HepG2 (cell line): Measurements from ENCODE around the gene CNFN. TPM values are rescaled to one million over a fixed set of nuclear protein-coding genes. Genes with fewer than 3 reads are reported as not detected.

Experiments used
- ATAC-seq: fragments of 200-7000 bp; cut with Tn5 transposase; 3 replicates; pipeline ENCODE4 v1.9.1; 2020; ENCODE audit warnings: mild to moderate bottlenecking, moderate library complexity
- BruUV-seq: library from RNA; stranded (reverse); fragments of 400-500 nt; replicated peaks from 2 replicates; lab custom pipeline; 2021; lab: Mats Ljungman, UMichigan
- CTCF ChIA-PET: fragments of 300-600 bp; formaldehyde crosslinking; extraction: SDS; loops from one replicate; lab custom pipeline; 2021; ENCODE audit warnings: low total read pairs, inconsistent platforms, low intra/inter-chr PET ratio; lab: Yijun Ruan, JAX
- POLR2A ChIA-PET: fragments of 350-600 bp; sonication (Branson Sonifier 250); formaldehyde crosslinking; loops from one replicate; lab custom pipeline; 2020; ENCODE audit warnings: antibody characterized with exemption, inconsistent platforms; lab: Yijun Ruan, JAX
- DNase-seq: peaks from one replicate; pipeline ENCODE4 v3.0.0-alpha.2; 2015; ENCODE audit warnings: low spot score
- FAIRE-seq: peaks from 3 replicates; lab custom pipeline; 2011; peaks lifted over from hg19 to GRCh38; lab: Jason Lieb, UNC
- H2AFZ ChIP-seq: one replicate; pipeline ENCODE4 v1.6.1; 2011; ENCODE audit warnings: low read length, inconsistent platforms
- H3K27ac ChIP-seq: fragments of 300-600 bp; 3 replicates; pipeline ENCODE4 v1.8.0; 2011; ENCODE audit warnings: mixed run types, mild to moderate bottlenecking, mixed read lengths, low read length, inconsistent platforms; ENCODE audit not compliant: insufficient read depth; ENCODE audit errors: extremely low read length
- H3K27me3 ChIP-seq, 2 experiments: fragments of 200-600 bp in 1 of 2; 2 replicates in 1 of 2; 3 replicates in 1 of 2; pipeline versions ENCODE4 v1.6.0 to v1.8.0; 2011; ENCODE audit warnings: low read length in 2 of 2, mild to moderate bottlenecking in 2 of 2, moderate library complexity in 2 of 2, inconsistent platforms in 1 of 2; ENCODE audit not compliant: insufficient read depth in 2 of 2, control insufficient read depth in 1 of 2
- H3K36me3 ChIP-seq, 2 experiments: fragments of 200-600 bp in 1 of 2; replicated peaks in 1 of 2; 2 replicates in 1 of 2; 3 replicates in 1 of 2; pipeline versions ENCODE4 v1.5.1 to v1.8.0; 2011; ENCODE audit warnings: low read length in 2 of 2, inconsistent platforms in 1 of 2; ENCODE audit not compliant: insufficient read depth in 2 of 2, control insufficient read depth in 1 of 2
- H3K4me1 ChIP-seq: 2 replicates; pipeline ENCODE4 v1.5.1; 2012; ENCODE audit warnings: low read length, inconsistent platforms; ENCODE audit not compliant: insufficient read depth
- H3K4me2 ChIP-seq: 2 replicates; pipeline ENCODE4 v1.6.0; 2011; ENCODE audit warnings: low read depth, low read length, inconsistent platforms
- H3K4me3 ChIP-seq, 3 experiments: fragments of 200-600 bp in 1 of 3; sonication (generic), shearing (Covaris generic) in 1 of 3; replicated peaks in 1 of 3; 2 replicates each; pipeline ENCODE4 v1.5.1; 2011 to 2016; ENCODE audit warnings: low read length in 3 of 3, inconsistent platforms in 2 of 3, low read depth in 2 of 3, mild to moderate bottlenecking in 2 of 3, control low read depth in 1 of 3, mixed read lengths in 1 of 3; ENCODE audit not compliant: insufficient read depth in 1 of 3
- H3K79me2 ChIP-seq: one replicate; pipeline ENCODE4 v1.6.1; 2011; ENCODE audit warnings: low read length, inconsistent platforms; ENCODE audit not compliant: insufficient read depth
- H3K9ac ChIP-seq: 2 replicates; pipeline ENCODE4 v1.6.0; 2011; ENCODE audit warnings: mild to moderate bottlenecking, low read depth, low read length, inconsistent platforms; ENCODE audit not compliant: insufficient read depth
- H3K9me3 ChIP-seq: 2 replicates; pipeline ENCODE4 v1.5.1; 2012; ENCODE audit warnings: mild to moderate bottlenecking, low read length
- H4K20me1 ChIP-seq: 2 replicates; pipeline ENCODE4 v1.6.0; 2011; ENCODE audit warnings: inconsistent platforms, mild to moderate bottlenecking, low read length, moderate library complexity; ENCODE audit not compliant: insufficient read depth
- CSRNP1 ChIP-seq: sonication (generic); formaldehyde crosslinking; IDR thresholded peaks from 2 replicates; pipeline ENCODE4 v1.8.1; 2023; ENCODE audit warnings: mild to moderate bottlenecking, missing genetic modification reagents
- HNF1B ChIP-seq: sonication (generic); formaldehyde crosslinking; IDR thresholded peaks from 2 replicates; pipeline ENCODE4 v1.5.1; 2020; ENCODE audit warnings: mild to moderate bottlenecking, moderate library complexity, missing genetic modification reagents
- MATR3 ChIP-seq: sonication (generic); formaldehyde crosslinking; IDR thresholded peaks from 2 replicates; pipeline ENCODE4 v1.4.0; 2020; ENCODE audit warnings: missing genetic modification reagents
- NFRKB ChIP-seq: fragments of 450-650 bp; IDR thresholded peaks from 2 replicates; pipeline ENCODE4 v1.6.1; 2017
- RBM39 ChIP-seq: fragments of 200-400 bp; formaldehyde crosslinking; IDR thresholded peaks from one replicate; pipeline ENCODE4 v1.6.1; 2018; ENCODE audit warnings: antibody characterized with exemption, mild to moderate bottlenecking, low read depth, low read length; ENCODE audit not compliant: poor library complexity, severe bottlenecking
- THAP7 ChIP-seq: sonication (generic); formaldehyde crosslinking; IDR thresholded peaks from 2 replicates; pipeline ENCODE4 v1.8.1; 2023; ENCODE audit warnings: mild to moderate bottlenecking, missing genetic modification reagents
- ZNF619 ChIP-seq: sonication (generic); formaldehyde crosslinking; IDR thresholded peaks from 2 replicates; pipeline ENCODE4 v1.4.0; 2020; ENCODE audit warnings: mild to moderate bottlenecking, missing genetic modification reagents
- WGBS: methylation state at CpG from one replicate; pipeline ENCODE4 v1.1.6; 2017; ENCODE audit warnings: low lambda C conversion rate; 5-methylcytosine and 5-hydroxymethylcytosine counted together
- in situ Hi-C: cut with HindIII; loops from 2 replicates; pipeline ENCODE4 v1.10.0; 2017; ENCODE audit warnings: low pct_unique_long_range_greater_than_20kb; ENCODE audit not compliant: extremely low pct_ligation_motif_present
- intact Hi-C: fragments of 100-400 bp; cut with micrococcal nuclease; formaldehyde crosslinking; loops from one replicate; pipeline ENCODE4 v1.10.0; 2022; ENCODE audit not compliant: unreplicated experiment
- polyA plus RNA-seq, 8 experiments: library from polyadenylated mRNA; depleted of rRNA in 3 of 8; stranded (reverse) in 7 of 8; unstranded in 1 of 8; fragments of >200 nt; fragmentation: Illumina TruSeq in 4 of 8; extraction: Trizol in 4 of 8; gene quantifications; 2 replicates each; pipeline versions ENCODE4 v1.2.1 to v1.2.3, GENCODE V29; 2011 to 2016; ENCODE audit warnings: low read depth in 4 of 8, missing spikeins in 1 of 8, mixed read lengths in 1 of 8; ENCODE audit not compliant: insufficient read depth in 1 of 8
- total RNA-seq, 5 experiments: library from RNA; depleted of rRNA; stranded (reverse); fragments of >200 nt; fragmentation: Illumina TruSeq; extraction: Trizol; gene quantifications; 2 replicates each; pipeline ENCODE4 v1.2.3, GENCODE V29; 2016; ENCODE audit warnings: low read depth in 1 of 5

Gene CNFN
- total and polyA plus RNA-seq, 2 of the 13 experiments (the other 11 are each of a cell fraction or from before 2014, with no cell fraction given): 0.35 to 1.1 TPM

DNA sequence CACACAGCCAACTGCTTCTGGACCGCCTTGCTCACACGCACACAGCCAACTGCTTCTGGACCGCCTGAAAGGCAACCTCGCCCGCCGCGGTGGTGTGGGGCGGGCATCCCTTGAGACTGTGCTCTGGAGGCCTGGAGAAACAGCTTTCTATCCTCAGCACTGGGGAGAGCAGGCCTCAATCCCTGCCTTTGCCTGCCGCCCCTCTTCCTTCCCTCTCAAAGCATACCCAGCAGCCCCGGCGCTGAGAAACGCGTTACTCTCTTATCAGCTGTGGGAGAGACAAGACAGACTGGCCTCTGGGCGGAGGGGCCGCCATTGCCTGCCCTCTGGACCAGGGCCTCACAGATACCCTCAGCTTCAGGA, 34.2 kb upstream of the CNFN start:
- no peaks in the 10 kb centered on the region for H3K36me3 ChIP-seq
- 29% methylated on average over 7 of the region's 15 CpGs for WGBS
- ATAC-seq: peak; percentile 15
- peak overlapping the region; percentile 63 for H3K4me2 ChIP-seq
- intact Hi-C loops (no loop called here), in situ Hi-C loops (no loop called here)
- no peak for FAIRE-seq
- TF ChIP-seq ZNF619 (CRISPR knock-in tag) (no peak), THAP7 (peak; percentile 39; the same call in 1 of the 2 replicates), HNF1B (CRISPR knock-in tag) (no peak), NFRKB (no peak), RBM39 (peak; percentile 41), MATR3 (CRISPR knock-in tag) (no peak), CSRNP1 (CRISPR knock-in tag) (peak; percentile 61; the same call in 1 of the 2 replicates)
- H3K4me1 ChIP-seq: peaks cover 67% of the 10 kb centered on the region
- no peak overlapping the region for H2AFZ ChIP-seq
- H3K4me3 ChIP-seq: peak overlapping the region in 1 of 3 experiments; percentile 56; a peak in 2 of 6 replicates
- no TSS peak for BruUV-seq
- ChIA-PET POLR2A (interaction anchor here (0.9 to 2.2 kb wide), 2 partner anchors 9 to 104 kb away, joined by 3 to 13 read pairs; partner anchors contain the start of gene CEACAM1), CTCF (interaction anchor here (1.0 to 3.4 kb wide), 3 partner anchors 10 to 105 kb away, joined by 5 to 25 read pairs (median 6); no protein-coding TSS in a partner anchor)
- H3K9me3 ChIP-seq: no peaks in the 10 kb centered on the region
- H3K27ac ChIP-seq: no peak overlapping the region
- no peaks in the 10 kb centered on the region for H3K79me2 ChIP-seq
- DNase-seq: no peak
- peaks cover 4 to 36% of the 10 kb centered on the region in 2 experiments for H3K27me3 ChIP-seq
- H4K20me1 ChIP-seq: no peaks in the 10 kb centered on the region
- H3K9ac ChIP-seq: 0 out of 2 replicates have a peak overlapping the region, but pooled peaks have one; percentile 10
